Measurements from ENCODE around the gene ATP6V0D1.
"Not testable (repeated sequence)": the region's sequence is repeated elsewhere in the genome, so short reads cannot be mapped to it uniquely, and the experiment has no call there.

ATP6V0D1 gene

GRCh38 chr16:67425061-67425460, 55.9 kb downstream of the ATP6V0D1 start:
- DNase-seq = no peak

- DNase-seq = no peak
Measured at GRCh38 chr16:67424261-67424615, 56.7 kb downstream of the ATP6V0D1 start.

- no peak for DNase-seq
Measured at GRCh38 chr16:67423611-67424260, 57.2 kb downstream of the ATP6V0D1 start.

- no peak for DNase-seq
Measured at GRCh38 chr16:67423015-67423414, 57.9 kb downstream of the ATP6V0D1 start.

- DNase-seq = no peak
Measured at GRCh38 chr16:67421030-67421429, 59.9 kb downstream of the ATP6V0D1 start.

- no peak for DNase-seq
Measured at GRCh38 chr16:67419931-67420330, 61.0 kb downstream of the ATP6V0D1 start.

- DNase-seq = no peak
Measured at GRCh38 chr16:67419502-67419901, 61.5 kb downstream of the ATP6V0D1 start.

GRCh38 chr16:67417333-67418061, 63.5 kb downstream of the ATP6V0D1 start:
- DNase-seq = no peak

- no peak for DNase-seq
Measured at GRCh38 chr16:67415872-67416793, 64.8 kb downstream of the ATP6V0D1 start, which contains the start of gene ZDHHC1. Gene ZDHHC1 (minus strand): TSS chr16:67416477. CDS start chr16:67407775, 8,702 bp downstream.

GRCh38 chr16:67415421-67415820, 65.5 kb downstream of the ATP6V0D1 start:
- DNase-seq = not testable (repeated sequence)

GRCh38 chr16:67413978-67414911, 66.7 kb downstream of the ATP6V0D1 start:
- no peak for DNase-seq

GRCh38 chr16:67412294-67412693, 68.7 kb downstream of the ATP6V0D1 start:
- no peak for DNase-seq

GRCh38 chr16:67411339-67411738, 69.6 kb downstream of the ATP6V0D1 start:
- DNase-seq = no peak

- DNase-seq = no peak
Measured at GRCh38 chr16:67409631-67410030, 71.3 kb downstream of the ATP6V0D1 start.

GRCh38 chr16:67407788-67408452, 73.0 kb downstream of the ATP6V0D1 start:
- DNase-seq = no peak

- DNase-seq = no peak
Measured at GRCh38 chr16:67407176-67407787, 73.7 kb downstream of the ATP6V0D1 start.

GRCh38 chr16:67406111-67406971, 74.6 kb downstream of the ATP6V0D1 start:
- no peak for DNase-seq

GRCh38 chr16:67405336-67405735, 75.6 kb downstream of the ATP6V0D1 start:
- no peak for DNase-seq

- no peak for DNase-seq
Measured at GRCh38 chr16:67404740-67405226, 76.2 kb downstream of the ATP6V0D1 start.

GRCh38 chr16:67403976-67404555, 76.9 kb downstream of the ATP6V0D1 start:
- DNase-seq = no peak

Measured in NK-92 treated with Interleukin-12 subunit alpha and Interleukin-12 subunit beta, amount 100 ng/mL, for 24 hours (cell line).